Esophagus (tissue), 2 donors: Measurements from ENCODE around the gene ZGRF1. TPM values are rescaled to one million over a fixed set of nuclear protein-coding genes. Genes with fewer than 3 reads are reported as not detected.
A peak's percentile ranks its signal among the peaks of the same experiment; 100 is the strongest.

Source experiments
- H3K27ac ChIP-seq, 2 donors: one replicate each; pipeline ENCODE4 v1.5.1; 2013; ENCODE audit warnings: low read depth in 2 of 2, mild to moderate bottlenecking in 2 of 2, inconsistent platforms in 1 of 2, low read length in 1 of 2, moderate library complexity in 1 of 2
- H3K27me3 ChIP-seq, 2 donors: one replicate each; pipeline ENCODE4 v1.6.1; 2013; ENCODE audit warnings: low read length in 2 of 2, control low read depth in 1 of 2, mild to moderate bottlenecking in 1 of 2; ENCODE audit not compliant: insufficient read depth in 2 of 2, control insufficient read depth in 1 of 2
- H3K36me3 ChIP-seq, 2 donors: one replicate each; pipeline ENCODE4 v1.6.1; 2013; ENCODE audit warnings: low read length in 1 of 2; ENCODE audit not compliant: control insufficient read depth in 2 of 2, insufficient read depth in 2 of 2
- H3K4me1 ChIP-seq, 2 donors: one replicate each; pipeline ENCODE4 v1.6.1; 2013; ENCODE audit warnings: low read length in 1 of 2; ENCODE audit not compliant: control insufficient read depth in 2 of 2, insufficient read depth in 2 of 2
- H3K4me3 ChIP-seq, 2 donors: one replicate each; pipeline ENCODE4 v1.5.1; 2013; ENCODE audit warnings: low read length in 2 of 2, mild to moderate bottlenecking in 2 of 2, low read depth in 1 of 2, moderate library complexity in 1 of 2
- H3K9me3 ChIP-seq, 2 donors: one replicate each; pipeline ENCODE4 v1.6.1; 2013; ENCODE audit warnings: mild to moderate bottlenecking in 2 of 2, low read depth in 1 of 2, low read length in 1 of 2, moderate library complexity in 1 of 2; ENCODE audit not compliant: control insufficient read depth in 2 of 2, insufficient read depth in 1 of 2
- WGBS, 2 donors: extraction: QIAGEN DNeasy Blood & Tissue Kit; methylation state at CpG; one replicate each; pipeline ENCODE4 v1.1.7; 2013; 5-methylcytosine and 5-hydroxymethylcytosine counted together
- polyA plus RNA-seq, 2 donors: library from polyadenylated mRNA; stranded (reverse); fragments of 200-250 nt; gene quantifications; one replicate each; pipeline ENCODE4 v1.2.3, GENCODE V29; 2013
- donor health status: healthy with polysubstance abuse.
- donor health status: Bipolar disorder and iron deficiency.

The ZGRF1 gene
- polyA plus RNA-seq, 2 donors = 2.7 to 4.8 TPM

DNA sequence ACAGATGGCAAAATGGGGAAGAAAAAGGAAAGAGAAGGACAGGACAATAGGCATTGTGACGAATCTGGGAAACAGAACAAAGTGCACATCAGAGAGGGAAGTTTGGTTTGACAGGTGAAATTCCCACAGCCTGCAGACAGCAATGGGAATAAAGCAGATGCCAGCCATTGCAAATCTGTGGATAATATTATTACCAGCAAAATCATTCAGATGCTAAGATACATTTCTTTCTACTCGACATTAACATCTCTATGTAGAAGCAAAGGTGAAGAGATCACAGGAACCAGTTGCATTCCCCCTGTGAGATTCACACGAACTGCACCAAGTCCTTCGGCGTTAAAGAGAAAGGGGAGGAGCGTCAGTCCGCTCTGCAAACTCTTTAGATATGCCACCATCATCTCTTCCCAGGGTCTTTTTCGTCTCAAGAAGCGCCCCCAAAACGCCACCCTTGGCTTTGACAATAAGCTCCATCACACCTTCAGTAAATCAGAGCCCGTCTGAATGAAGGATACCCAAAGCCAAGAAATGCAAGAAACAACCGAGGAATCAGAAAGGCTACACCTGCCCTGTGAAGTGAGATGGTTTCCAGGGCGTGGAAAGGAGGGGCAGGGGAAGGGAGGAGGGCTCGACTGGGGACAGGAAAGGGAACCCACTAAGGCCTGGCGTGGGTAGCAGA, 122.6 kb downstream of the ZGRF1 start:
- Histone ChIP-seq H3K27me3 (peaks cover 9 to 43% of the 10 kb centered on the region in 2 donors), H3K27ac (no peak overlapping the region), H3K4me1 (peaks cover 21 to 23% of the 10 kb centered on the region in 2 donors), H3K4me3 (no peak overlapping the region), H3K9me3 (peaks cover 0 to 2% of the 10 kb centered on the region in 2 donors), H3K36me3 (no peaks in the 10 kb centered on the region)
- WGBS, 2 donors = 3% methylated on average over 15 of the region's 15 CpGs

DNA sequence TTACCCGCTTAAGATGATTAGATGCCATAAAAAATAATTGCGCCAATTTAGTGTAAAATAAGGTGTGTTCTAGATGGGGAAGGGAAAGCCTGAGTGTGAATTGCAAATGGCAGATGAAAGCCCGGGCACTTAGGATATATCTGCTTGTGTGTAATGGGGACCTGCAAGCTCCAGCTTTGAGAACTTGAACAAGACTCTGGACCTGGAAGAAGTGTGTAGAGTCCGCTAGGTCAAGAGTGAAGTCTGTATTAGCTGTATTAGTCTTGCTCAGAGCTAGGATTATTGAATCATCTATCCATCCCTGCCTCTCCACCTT, 124.9 kb downstream of the ZGRF1 start:
- no peak overlapping the region for H3K4me3 ChIP-seq
- peaks cover 0 to 2% of the 10 kb centered on the region in 2 donors for H3K9me3 ChIP-seq
- H3K27ac ChIP-seq = no peak overlapping the region
- H3K27me3 ChIP-seq = peaks cover 12 to 42% of the 10 kb centered on the region in 2 donors
- peaks cover 21 to 23% of the 10 kb centered on the region in 2 donors for H3K4me1 ChIP-seq
- WGBS, 2 donors = 64 to 75% methylated on average over 4 of the region's 4 CpGs
- no peaks in the 10 kb centered on the region for H3K36me3 ChIP-seq

GRCh38 chr4:112511093-112511802, 125.5 kb downstream of the ZGRF1 start:
- H3K9me3 ChIP-seq = peaks cover 0 to 2% of the 10 kb centered on the region in 2 donors
- no peak overlapping the region for H3K4me3 ChIP-seq
- H3K36me3 ChIP-seq = no peaks in the 10 kb centered on the region
- peaks cover 21 to 23% of the 10 kb centered on the region in 2 donors for H3K4me1 ChIP-seq
- 21 to 27% methylated on average over 40 of the region's 40 CpGs for WGBS, 2 donors
- H3K27me3 ChIP-seq = peaks cover 12 to 40% of the 10 kb centered on the region in 2 donors
- no peak overlapping the region for H3K27ac ChIP-seq

DNA sequence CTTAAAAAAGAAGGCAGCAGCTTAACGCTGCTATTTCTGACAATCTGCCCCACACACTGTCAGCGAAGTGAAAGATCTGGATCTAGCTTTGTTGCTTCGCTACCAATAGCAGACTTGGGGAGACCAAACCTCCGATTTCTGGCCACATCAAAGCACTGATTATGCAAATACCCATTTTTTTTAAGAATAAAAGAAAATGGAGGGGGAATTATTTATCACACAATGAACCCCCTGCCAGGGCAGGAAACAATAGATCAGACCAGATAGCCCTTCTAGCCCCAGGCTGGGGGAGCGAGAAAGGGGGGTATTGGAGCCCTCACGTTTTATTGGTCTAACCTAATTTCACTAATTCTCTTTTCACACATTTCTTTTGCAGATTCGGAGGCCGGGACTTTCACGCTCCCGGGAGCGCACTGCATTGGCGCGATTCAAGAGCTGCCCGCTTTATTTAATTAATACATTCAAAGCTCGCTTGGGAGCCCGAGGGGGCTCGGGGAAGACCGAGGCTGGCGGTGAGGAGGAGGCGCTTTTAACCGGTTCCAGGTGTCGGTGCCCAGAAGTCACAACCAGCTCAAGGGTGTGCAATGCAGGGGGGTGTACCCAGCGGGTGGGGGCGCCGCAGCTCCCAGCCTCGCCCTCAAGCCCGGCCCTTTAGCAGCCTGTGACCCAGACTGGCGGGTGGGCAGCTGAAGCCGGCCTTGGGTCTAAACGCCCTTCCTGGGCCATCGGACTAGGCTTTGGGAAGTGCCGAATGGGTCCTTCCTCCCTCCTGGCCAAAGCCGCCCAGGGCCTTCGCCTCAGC, 126.2 kb downstream of the ZGRF1 start:
- no peaks in the 10 kb centered on the region for H3K36me3 ChIP-seq
- no peak overlapping the region for H3K27ac ChIP-seq
- H3K4me1 ChIP-seq = peaks cover 16 to 18% of the 10 kb centered on the region in 2 donors
- 4% methylated on average over 33 to 34 of the region's 34 CpGs for WGBS, 2 donors
- peak overlapping the region in 1 of 2 donors; percentile 38 for H3K4me3 ChIP-seq
- peaks cover 0 to 2% of the 10 kb centered on the region in 2 donors for H3K9me3 ChIP-seq
- peaks cover 17 to 38% of the 10 kb centered on the region in 2 donors for H3K27me3 ChIP-seq

DNA sequence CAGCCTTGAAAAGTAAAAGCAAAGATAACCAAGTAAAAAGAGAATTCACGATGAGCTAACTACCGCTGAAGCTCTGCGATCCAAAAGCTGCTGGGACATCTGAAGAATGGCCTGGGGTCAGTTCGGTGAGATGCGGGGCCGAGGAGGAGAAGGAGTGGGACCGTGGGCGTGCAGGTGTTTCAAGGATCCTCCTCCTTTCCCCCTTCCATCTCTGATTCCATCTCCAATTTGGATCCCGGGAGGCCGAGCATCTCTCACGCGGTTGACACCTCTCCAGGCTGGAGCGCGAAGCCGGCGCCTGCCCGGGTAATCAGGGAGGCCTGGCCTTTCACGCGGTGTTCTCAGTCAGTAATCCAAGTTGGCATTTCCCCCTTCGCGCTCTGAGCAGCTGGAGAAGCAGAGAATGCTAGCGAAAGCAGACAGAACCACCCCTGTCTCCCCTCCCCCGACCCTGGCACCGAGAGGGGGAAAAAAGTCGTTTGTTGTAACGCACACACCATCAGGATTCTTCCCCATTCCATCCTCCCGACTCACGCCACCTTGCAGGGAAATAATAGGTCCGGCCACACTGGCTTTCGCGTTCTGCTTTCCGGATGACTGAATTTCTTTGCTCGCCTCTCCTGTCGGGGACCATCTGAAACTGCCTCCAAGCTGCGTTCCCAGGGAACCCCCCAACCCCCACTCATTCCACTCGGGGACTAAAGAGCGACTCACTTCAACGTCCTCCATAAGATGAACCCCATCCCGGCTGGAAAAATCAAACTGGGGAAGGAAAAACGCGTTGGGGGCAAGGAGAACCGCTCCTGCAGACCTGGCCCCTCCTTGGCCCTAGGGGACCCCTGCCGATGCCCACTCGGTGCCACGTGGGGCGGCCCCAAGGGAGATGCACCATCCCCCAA, 127.2 kb downstream of the ZGRF1 start:
- peak overlapping the region in 1 of 2 donors; percentile 38 for H3K4me3 ChIP-seq
- 6 to 7% methylated on average over 46 of the region's 46 CpGs for WGBS, 2 donors
- H3K27me3 ChIP-seq = peaks cover 22 to 32% of the 10 kb centered on the region in 2 donors

GRCh38 chr4:112508356-112508755, 128.4 kb downstream of the ZGRF1 start:
- no peaks in the 10 kb centered on the region for H3K36me3 ChIP-seq
- no peak overlapping the region for H3K4me3 ChIP-seq
- no peak overlapping the region for H3K27ac ChIP-seq
- peaks cover 7 to 9% of the 10 kb centered on the region in 2 donors for H3K4me1 ChIP-seq
- WGBS, 2 donors = 9 to 13% methylated on average over 6 of the region's 6 CpGs
- peaks cover 19 to 32% of the 10 kb centered on the region in 2 donors for H3K27me3 ChIP-seq
- H3K9me3 ChIP-seq = no peaks in the 10 kb centered on the region

More for the DNA sequence above, 127.2 kb downstream of the ZGRF1 start:
- H3K9me3 ChIP-seq = no peaks in the 10 kb centered on the region
- H3K4me1 ChIP-seq = peaks cover 9 to 10% of the 10 kb centered on the region in 2 donors
- no peak overlapping the region for H3K27ac ChIP-seq
- H3K36me3 ChIP-seq = no peaks in the 10 kb centered on the region

- Histone ChIP-seq H3K9me3 (no peaks in the 10 kb centered on the region), H3K36me3 (no peaks in the 10 kb centered on the region), H3K27me3 (peaks cover 9 to 19% of the 10 kb centered on the region in 2 donors), H3K4me3 (no peak overlapping the region), H3K27ac (no peak overlapping the region), H3K4me1 (peaks cover 0 to 5% of the 10 kb centered on the region in 2 donors)
- 83 to 86% methylated on average over 4 of the region's 4 CpGs for WGBS, 2 donors
Observed at GRCh38 chr4:112504807-112505206, 131.9 kb downstream of the ZGRF1 start.

DNA sequence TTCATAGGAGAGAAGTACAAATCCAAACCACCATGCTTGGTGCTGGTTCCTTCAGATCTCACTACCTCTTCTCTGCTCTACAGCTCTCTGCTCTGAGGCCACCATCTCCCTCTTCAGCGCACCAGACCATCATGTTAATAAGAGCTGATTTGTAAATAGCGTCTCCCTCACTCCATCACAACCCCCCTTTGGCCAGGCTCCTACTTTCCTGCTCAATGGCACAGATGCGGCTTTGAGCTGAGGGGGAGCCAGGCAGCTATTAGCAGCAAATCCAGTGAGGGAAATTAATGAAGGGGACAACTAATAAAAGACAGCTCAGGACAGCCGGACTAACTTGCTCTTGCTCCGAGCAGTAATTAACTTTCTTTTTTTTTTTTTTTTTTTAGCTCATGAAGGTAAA, 133.8 kb downstream of the ZGRF1 start:
- WGBS, 2 donors = 68% methylated on average over 5 of the region's 5 CpGs
- Histone ChIP-seq H3K27ac (no peak overlapping the region), H3K36me3 (no peaks in the 10 kb centered on the region), H3K9me3 (no peaks in the 10 kb centered on the region), H3K4me1 (no peaks in the 10 kb centered on the region), H3K4me3 (no peak overlapping the region), H3K27me3 (peaks cover 4 to 19% of the 10 kb centered on the region in 2 donors)

GRCh38 chr4:112492321-112492720, 144.4 kb downstream of the ZGRF1 start:
- no peaks in the 10 kb centered on the region for H3K4me1 ChIP-seq
- no peaks in the 10 kb centered on the region for H3K27me3 ChIP-seq
- no peak overlapping the region for H3K27ac ChIP-seq
- H3K36me3 ChIP-seq = no peaks in the 10 kb centered on the region
- H3K9me3 ChIP-seq = no peaks in the 10 kb centered on the region
- WGBS, 2 donors = 80 to 82% methylated on average over 7 of the region's 7 CpGs
- no peak overlapping the region for H3K4me3 ChIP-seq
